GM19035 (cell line): ENCODE measurements around the gene MBLAC1.

Experiments
- ATAC-seq: cut with Tn5 transposase; IDR thresholded peaks from one replicate; pipeline ENCODE4 v1.9.1; 2021; ENCODE audit not compliant: unreplicated experiment

Gene MBLAC1

DNA sequence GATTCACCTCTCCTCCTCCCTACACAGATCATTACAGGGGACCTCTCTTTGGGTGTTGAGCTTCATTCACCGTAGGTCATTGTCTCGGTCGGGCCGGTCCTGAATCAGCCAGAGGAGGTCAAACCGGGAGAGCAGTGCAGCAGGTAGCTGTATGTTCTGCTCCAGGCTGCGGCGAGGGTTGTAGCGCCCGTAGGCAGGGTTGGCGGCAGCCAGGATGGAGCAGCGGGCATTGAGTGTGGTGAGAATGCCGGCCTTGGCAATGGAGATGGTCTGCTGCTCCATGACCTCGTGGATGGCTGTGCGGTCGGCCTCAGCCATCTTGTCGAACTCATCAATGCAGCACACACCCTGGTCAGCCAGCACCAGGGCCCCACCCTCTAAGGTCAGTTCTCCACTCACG, 31.1 kb upstream of the MBLAC1 start:
- ATAC-seq: no peak

DNA sequence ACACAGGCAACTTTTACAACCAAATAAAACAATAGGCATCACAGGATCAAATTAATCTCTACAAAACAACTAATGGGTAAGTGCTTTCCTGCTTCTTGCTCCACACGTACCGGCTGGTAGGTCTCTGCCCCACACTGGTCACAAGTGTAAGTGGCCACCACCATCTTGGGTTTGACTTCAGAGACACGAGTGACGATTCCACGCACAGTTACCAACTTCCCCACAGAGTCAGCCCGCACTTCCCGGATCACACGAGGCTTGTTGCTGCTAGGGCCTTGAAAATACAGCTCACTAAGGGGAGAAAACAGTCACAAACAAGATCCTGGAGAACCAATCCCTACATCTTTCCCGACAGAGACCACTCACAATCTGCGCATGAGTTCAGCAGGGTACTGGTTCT, 27.9 kb upstream of the MBLAC1 start:
- no peak for ATAC-seq

- ATAC-seq: no peak
Measured at GRCh38 chr7:100099452-100099851, 27.3 kb upstream of the MBLAC1 start.

GRCh38 chr7:100100420-100101015, 26.2 kb upstream of the MBLAC1 start:
- ATAC-seq: peak; percentile 70

- ATAC-seq: peak; percentile 85
Measured at GRCh38 chr7:100101016-100101862, 25.5 kb upstream of the MBLAC1 start, which contains the start of the genes AP4M1 and MCM7. TSS of gene AP4M1 (plus strand) at chr7:100101643. CDS start at chr7:100101715, 72 bp downstream. TSS of gene MCM7 (minus strand) at chr7:100101397. CDS start at chr7:100101294, 103 bp downstream.

DNA sequence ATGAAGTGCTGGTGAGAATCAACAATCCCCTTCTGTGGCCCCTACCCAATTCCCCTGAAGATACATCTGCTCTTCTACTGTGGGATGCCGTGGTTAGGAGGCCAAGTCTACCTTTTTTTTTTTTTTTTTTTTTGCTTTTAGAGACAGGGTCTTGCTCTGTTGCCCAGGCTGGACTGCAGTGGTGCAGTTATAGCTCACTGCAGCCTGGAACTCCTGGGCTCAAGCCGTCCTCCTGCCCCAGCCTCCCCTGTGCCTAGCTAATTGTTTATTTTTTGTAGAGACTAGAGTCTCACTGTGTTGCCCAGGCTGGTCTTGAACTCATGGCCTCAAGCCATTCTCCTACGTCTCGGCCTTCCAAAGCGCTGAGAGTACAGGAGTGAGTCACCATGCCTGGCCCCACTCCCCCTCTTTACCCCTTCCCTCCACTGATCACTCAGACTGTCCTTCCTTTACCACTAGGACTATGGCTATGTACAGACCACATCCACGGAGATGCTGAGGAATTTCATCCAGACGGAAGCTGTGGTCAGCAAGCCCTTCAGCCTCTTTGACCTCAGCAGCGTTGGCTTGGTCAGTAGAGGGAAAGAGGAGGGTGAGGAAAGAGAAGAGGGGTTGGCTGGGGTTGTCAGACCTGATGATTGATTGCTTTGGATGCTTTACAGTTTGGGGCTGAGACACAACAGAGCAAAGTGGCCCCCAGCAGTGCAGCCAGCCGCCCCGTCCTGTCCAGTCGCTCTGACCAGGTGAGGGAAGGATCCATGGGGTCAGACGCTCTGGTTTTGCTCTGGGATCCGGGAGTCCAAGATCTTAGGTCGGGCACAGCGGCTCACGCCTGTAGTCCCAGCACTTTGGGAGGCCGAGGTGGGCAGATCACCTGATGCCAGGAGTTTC, 23.6 kb upstream of the MBLAC1 start:
- ATAC-seq: no peak

DNA sequence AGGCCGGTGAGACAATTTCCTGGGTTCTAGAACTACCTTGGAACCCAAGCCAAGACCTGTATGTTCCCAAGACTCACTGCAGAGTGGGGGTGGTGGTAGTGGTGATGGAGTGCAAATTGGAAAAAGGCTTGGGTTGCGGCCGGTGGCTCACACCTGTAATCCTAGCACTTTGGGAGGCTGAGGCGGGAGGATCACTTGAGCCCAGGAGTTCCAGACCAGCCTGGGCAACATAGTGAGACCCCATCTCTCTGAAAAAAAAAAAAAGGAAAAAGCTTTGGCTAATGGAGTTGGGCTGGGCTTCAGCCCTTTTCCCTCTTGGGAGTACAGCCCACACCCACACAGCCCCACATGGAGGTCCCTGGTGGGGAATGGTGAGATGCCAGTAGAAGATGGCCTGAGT, 21.2 kb upstream of the MBLAC1 start:
- ATAC-seq: no peak

DNA sequence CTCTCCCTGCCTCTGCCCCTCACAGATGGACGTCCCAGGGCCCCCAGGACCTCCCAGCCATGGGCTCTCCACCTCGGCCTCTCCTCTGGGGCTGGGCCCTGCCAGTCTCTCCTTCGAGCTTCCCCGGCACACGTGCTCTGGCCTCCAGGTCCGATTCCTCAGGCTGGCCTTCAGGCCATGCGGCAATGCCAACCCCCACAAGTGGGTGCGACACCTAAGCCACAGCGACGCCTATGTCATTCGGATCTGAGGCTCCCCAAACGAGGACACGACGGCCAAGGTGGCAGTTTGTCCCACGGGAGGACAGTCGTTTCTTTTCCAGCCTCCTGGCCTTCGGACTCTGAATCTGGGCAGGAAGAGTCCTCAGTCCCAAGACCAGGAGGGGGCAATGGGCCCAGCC, 20.1 kb upstream of the MBLAC1 start:
- ATAC-seq: no peak

DNA sequence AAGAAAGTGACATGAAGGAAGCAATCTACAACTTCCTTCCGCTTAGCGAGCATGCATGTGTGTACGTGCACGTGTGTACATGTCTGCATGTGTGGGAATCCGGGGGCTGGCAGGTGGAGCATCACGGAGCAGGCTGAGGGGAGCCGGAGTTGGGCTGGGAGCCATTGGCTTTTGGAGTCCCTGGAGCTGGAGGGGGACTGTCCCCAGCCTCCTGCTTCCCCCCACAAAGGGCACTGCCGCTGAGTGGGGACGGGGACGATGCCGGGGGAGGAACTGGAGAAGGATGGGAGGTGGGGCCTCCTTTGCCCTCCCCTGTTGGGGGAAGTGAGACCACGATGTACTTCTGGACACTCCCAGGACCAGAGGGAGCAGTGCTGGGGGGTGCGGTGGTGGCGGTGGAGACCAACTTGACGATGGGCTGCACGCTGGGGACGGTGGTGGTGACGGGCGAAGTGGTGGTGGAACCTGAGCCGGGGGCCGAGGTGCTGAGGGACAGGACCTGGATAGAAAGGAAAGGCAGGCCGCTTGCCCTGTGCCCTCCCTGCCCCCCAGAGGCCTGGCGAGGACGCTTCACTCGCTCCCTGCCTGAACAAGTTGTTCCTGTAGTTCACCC, 19.5 kb upstream of the MBLAC1 start:
- no peak for ATAC-seq

DNA sequence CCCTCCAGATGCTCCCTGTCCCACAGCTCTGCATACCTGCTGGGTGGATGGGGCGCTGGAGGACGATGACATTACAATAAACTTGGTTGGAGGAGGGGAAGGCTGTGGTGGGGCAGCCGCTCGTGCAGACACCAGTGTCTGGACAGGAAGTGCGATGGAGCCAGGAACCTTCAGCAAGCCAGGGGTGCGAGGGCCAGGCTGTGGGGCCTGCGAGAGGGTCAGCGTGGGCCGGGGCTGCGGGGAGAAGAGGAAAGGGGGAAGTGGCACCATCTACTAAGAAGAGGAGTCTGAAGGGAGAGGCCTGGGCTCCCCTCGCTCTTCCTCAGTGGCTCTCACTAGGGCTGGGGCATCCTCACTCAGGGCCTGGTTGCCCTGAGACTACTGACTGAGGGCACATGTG, 18.9 kb upstream of the MBLAC1 start:
- ATAC-seq: no peak

DNA sequence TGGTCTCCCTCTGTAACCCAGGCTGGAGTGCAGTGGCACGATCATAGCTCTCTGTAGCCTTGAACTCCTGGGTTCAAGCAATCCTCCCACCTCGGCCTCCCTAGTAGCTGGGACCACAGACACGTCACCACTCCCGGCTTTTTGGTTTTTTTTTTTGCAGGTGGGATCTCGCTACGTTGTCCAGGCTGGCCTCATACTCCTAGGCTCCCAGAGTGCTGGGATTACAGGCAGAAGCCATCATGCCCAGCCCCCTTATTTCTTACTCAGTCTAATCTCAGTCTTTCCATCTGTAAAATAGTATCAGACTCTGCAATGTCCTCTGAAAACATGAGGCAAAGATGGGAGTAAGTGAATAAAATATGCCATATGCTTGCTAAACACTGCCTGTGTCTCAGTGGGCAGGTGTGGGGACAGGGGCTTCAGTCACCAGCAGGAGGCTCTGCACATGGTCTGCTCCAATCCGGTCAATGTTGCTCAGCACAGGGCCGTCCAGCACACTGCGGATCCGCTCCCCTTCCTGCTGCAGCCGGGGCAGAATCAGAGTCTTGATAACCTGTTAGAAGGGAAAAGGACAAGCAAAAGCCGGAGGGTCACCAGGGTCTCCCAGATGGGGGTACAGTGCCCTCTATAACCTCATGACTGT, 17.1 kb upstream of the MBLAC1 start:
- no peak for ATAC-seq

DNA sequence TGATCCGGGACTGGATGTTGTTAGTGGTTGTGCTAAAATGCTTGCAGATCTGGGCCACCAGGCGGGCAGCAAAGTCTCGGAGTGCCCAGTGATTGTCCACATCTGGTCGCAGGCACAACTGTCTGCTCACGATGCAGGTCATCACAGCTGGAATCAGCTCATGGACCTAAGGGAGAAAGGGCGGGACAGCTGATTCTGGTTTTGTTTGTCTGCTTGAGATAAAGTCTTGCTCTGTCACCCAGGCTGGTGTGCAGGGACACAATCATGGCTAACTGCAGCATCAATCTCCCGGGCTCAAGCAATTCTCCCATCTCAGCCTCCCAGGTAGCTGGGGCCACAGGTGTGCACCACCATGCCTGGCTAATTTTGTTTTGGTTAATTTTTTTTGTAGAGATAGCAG, 15.6 kb upstream of the MBLAC1 start:
- no peak for ATAC-seq

GRCh38 chr7:100111914-100112313, 14.9 kb upstream of the MBLAC1 start:
- no peak for ATAC-seq

- ATAC-seq: no peak
Measured at GRCh38 chr7:100115026-100115425, 11.7 kb upstream of the MBLAC1 start.

DNA sequence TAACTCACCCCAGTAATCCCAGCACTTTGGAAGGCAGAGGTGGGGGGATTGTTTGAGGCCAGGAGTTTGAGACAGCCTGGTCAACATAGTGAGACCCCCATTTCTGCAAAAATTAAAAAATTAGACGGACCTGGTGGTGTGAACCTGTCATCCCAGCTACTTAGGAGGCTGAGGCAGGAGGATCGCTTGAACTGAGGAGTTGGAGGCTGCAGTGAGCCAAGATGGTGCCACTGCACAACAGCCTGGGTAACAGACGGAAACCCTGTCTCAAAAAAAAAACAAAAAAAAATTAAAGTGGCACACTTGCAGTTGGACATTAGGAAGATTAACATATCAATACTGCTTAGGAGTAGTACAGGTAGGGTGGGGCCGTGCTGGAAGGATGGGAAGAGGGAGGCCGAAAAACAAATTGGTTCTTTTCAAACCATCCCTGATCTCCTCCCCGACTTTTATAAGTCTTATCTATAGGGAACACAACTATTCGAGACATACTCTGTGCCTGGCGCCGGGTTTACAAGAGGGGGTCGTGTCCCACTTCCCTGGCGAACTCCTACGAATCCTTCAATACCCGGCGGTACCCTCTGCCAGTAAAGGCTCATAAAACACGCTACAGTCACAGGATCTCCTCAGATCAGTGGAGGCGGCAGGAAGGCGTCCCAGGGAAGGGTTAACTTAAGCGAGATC, 8.2 kb upstream of the MBLAC1 start:
- ATAC-seq: no peak

DNA sequence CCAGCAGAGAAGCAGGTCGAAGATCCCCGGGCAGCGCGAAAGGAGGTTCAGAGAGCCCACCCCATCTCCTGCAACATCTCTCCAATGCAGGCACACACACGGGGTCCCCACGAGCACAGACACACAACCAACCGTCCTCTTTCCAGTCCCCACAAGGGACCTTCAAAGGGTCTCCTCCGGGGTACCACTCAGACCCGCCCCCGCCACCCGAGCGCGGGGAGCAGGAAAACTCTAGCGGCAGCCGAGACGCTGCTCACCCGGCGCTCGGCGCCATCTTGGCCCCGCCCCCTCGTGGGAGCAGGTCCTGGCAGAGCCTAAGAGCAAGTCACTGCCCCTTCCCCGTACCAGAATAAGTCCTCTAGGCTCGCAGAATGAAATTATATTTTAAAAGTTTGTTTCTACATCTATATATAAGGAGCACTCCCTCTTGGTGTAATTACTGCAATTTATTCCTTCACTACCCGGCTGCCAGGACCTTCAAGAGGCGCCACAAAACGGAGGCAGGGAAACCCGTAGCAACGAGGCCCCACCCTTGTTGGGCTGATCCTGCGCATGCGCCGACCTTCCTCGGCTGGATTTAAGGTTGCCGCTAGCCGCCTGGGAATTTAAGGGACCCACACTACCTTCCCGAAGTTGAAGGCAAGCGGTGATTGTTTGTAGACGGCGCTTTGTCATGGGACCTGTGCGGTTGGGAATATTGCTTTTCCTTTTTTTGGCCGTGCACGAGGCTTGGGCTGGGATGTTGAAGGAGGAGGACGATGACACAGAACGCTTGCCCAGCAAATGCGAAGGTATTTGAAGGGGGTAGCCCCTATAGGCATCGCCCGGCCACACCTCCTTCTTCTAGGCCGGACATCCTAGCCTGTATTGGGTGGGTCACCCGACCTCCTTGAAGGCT, 7.4 kb upstream of the MBLAC1 start, which contains the start of the genes CNPY4 and TAF6:
CNPY4 (plus strand) TSS at position 563 of the 898 bp plus-strand sequence; CDS start at position 674, 111 bp downstream.
TAF6 (minus strand) TSS at position 287 of the 898 bp plus-strand sequence. CDS start 5,149 bp downstream, outside the sequence.
- peak; percentile 86 for ATAC-seq

DNA sequence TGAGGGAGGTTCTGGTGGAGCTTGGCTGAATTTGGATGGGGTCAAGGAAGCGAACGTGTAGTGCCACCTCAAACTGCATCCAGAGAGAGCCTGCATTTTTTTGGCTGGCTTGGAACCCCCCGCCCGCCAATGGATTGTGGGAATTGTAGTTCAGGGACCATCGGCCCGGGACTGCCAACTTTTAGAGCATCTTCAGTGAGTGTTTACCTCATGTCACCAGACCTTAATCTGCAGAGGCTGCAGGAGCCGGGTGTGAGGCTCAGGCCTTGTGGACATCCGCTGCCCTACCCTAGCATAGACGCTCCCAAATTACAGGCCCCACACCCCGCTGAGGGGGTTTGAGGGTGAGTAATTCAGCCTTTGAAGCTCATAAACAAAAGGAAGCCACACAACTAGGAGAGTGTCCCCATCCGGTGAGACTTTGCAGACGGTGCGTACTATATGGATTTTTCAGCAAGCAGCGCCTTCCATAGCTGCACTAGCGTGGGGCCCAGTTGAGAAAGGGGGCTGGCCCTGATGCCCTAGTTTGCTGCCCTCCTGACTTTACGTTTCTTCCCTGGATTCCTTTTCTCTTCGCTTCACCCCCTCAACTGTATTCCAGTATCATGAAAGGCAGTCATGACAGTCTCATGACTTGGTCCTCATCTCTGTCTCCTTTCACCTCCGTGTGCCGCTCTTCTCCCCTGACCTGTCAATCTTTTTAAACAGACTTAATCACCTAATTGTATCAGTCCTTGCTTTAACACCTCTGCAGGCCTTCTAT, 6.6 kb upstream of the MBLAC1 start:
- peak; percentile 27 for ATAC-seq

- no peak for ATAC-seq
Measured at GRCh38 chr7:100120733-100121036, 6.1 kb upstream of the MBLAC1 start.
